ENCODE data around the gene SMIM41.

GRCh38 chr12:52066346-52067080 is 13.0 kb upstream of the SMIM41 start:
- TF ChIP-seq CTCF (IDR thresholded peaks at IDR 0.05) (no peak), ZFX (IDR thresholded peaks at IDR 0.05; ENCODE audit: borderline replicate concordance) (no peak)

Data from 22Rv1 (cell line).